ENCODE measurements around the gene AARS2. TPM values are rescaled to one million over a fixed set of nuclear protein-coding genes. Genes with fewer than 3 reads are reported as not detected.

Gene AARS2
- total RNA-seq, 1 donor from 2014 or later, result 10.4 TPM

DNA sequence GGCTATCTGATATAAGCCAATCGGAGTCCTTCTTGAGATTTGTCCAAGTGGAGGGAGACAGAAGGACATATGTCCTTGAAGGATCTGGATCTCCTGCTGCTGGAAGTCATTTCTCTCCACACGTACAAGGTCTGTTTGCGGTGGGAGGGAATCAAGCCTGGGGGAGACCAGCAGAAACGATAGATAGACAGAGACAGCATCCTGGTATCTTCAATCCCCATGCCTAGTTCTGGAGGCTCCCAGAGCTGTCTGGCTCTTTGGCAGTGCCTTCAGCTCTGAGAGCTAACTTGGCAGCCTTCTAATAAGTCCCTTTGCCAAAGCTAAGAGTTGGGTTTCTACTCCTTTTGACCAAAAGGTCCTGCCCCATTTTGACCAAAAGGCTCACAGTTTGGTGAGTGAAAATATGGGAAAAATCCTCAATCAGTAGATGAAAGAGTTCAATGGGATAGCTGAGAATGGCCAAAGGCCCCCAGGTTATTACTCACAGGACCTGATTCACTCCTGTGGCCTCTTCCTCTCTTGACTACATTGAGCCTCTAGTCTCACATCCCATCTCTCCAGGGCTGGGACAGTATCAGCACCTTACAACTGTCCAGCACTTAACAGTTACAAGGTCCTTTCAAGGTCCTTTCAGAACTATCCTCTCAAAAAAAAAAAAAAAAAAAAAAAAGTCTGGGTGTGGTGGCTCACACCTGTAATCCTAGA, 20.3 kb downstream of the AARS2 start:
- H3K4me3 ChIP-seq (ENCODE audit: low read depth, low read length), result no peak overlapping the region
- TF ChIP-seq CTCF (conservative IDR thresholded peaks at IDR 0.05; ENCODE audit: low read depth, low read length), result no peak
- DNase-seq (ENCODE audit: low read depth), result no peak

DNA sequence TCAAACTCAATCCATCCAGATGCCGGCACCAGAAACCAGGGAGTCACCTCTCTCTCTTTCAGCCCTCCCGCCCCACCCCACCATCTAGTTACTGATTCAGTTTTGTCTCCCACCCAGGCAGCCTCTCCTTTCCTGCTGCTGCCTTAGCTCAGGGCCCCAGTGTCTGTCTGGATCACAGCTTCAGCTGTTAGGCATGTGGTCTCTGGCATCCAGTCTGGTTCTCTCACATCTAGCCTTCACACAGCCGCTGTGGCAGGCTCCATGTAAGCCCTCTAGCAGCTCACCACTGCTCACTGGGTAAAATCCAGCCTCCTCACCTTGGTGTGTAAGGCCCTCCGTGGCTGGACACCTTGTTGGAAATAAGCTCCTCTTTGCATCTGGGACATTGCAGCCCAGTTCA, 21.3 kb downstream of the AARS2 start:
- no peak overlapping the region for H3K4me3 ChIP-seq (ENCODE audit: low read depth, low read length)
- no peak for TF ChIP-seq CTCF (conservative IDR thresholded peaks at IDR 0.05; ENCODE audit: low read depth, low read length)
- DNase-seq (ENCODE audit: low read depth), result no peak

GRCh38 chr6:44289726-44290260, 23.4 kb downstream of the AARS2 start:
- no peak for TF ChIP-seq CTCF (conservative IDR thresholded peaks at IDR 0.05; ENCODE audit: low read depth, low read length)
- DNase-seq (ENCODE audit: low read depth), result no peak
- no peak overlapping the region for H3K4me3 ChIP-seq (ENCODE audit: low read depth, low read length)

DNA sequence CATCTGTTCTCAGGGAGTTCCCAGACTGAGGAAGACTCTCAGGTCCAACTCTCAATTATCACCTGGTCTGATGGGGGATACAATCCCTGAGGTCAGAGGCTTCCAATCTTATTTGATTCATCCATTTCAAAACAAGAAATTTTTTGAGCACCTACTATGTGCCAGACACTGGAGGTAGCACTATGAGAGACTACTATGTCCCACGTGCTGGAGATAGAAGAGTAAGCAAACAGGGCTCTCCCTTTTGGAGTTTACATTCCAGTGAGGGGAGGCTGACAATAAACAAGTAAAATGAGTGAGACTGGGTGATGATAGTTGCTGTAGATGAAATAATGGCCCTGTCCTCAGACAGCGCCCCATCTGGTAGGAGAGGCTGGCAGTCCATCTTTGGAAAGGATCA, 26.4 kb downstream of the AARS2 start:
- DNase-seq (ENCODE audit: low read depth), result no peak
- H3K4me3 ChIP-seq (ENCODE audit: low read depth, low read length), result no peak overlapping the region
- TF ChIP-seq CTCF (conservative IDR thresholded peaks at IDR 0.05; ENCODE audit: low read depth, low read length), result no peak

DNA sequence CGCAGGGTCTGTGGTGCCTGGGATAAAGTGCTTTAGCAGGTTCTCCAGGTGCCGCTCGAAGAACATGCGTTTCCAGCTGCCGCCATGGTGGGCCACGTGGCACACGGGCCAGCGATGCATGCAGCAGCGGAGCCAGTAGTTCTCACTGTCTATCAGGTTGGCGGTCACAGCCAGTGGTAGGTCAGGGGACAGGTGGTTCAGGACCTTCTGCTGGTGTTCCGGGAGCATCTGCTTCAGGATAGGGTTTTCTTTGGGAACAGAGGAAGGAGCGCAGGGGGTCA, 26.9 kb downstream of the AARS2 start:
- no peak for TF ChIP-seq CTCF (conservative IDR thresholded peaks at IDR 0.05; ENCODE audit: low read depth, low read length)
- no peak for DNase-seq (ENCODE audit: low read depth)
- H3K4me3 ChIP-seq (ENCODE audit: low read depth, low read length), result no peak overlapping the region

- H3K4me3 ChIP-seq (ENCODE audit: low read depth, low read length), result no peak overlapping the region
- TF ChIP-seq CTCF (conservative IDR thresholded peaks at IDR 0.05; ENCODE audit: low read depth, low read length), result no peak
- no peak for DNase-seq (ENCODE audit: low read depth)
Observed at GRCh38 chr6:44285552-44286284, 27.4 kb downstream of the AARS2 start.
